MCF 10A (cell line): ENCODE data around the gene EOGT. TPM values are rescaled to one million over a fixed set of nuclear protein-coding genes. Genes with fewer than 3 reads are reported as not detected.

ENCODE experiments used
- BruUV-seq: library from RNA; stranded (reverse); fragments of 400-500 nt; replicated peaks from 2 replicates; lab custom pipeline; 2021; lab: Mats Ljungman, UMichigan
- CTCF ChIA-PET: fragments of 300-600 bp; sonication (Branson Sonifier 250); formaldehyde crosslinking; extraction: SDS; loops from one replicate; lab custom pipeline; 2021; ENCODE audit warnings: antibody characterized with exemption, inconsistent platforms; lab: Yijun Ruan, JAX
- POLR2A ChIA-PET: fragments of 300-600, 350-650 bp; sonication (Branson Sonifier 250); formaldehyde crosslinking; extraction: SDS; loops from one replicate; lab custom pipeline; 2020; ENCODE audit warnings: antibody characterized with exemption, inconsistent platforms; lab: Yijun Ruan, JAX
- DNase-seq: peaks from one replicate; pipeline ENCODE4 v3.0.0-alpha.2; 2018; ENCODE audit not compliant: unreplicated experiment
- H3K27ac Mint-ChIP-seq: one replicate; pipeline ENCODE4 v1.8.0; 2022; ENCODE audit warnings: mild to moderate bottlenecking, low read depth, mixed read lengths; ENCODE audit not compliant: unreplicated experiment
- H3K27me3 Mint-ChIP-seq: one replicate; pipeline ENCODE4 v1.8.0; 2022; ENCODE audit warnings: mixed read lengths; ENCODE audit not compliant: insufficient read depth, unreplicated experiment
- H3K36me3 Mint-ChIP-seq: one replicate; pipeline ENCODE4 v1.8.0; 2022; ENCODE audit warnings: mild to moderate bottlenecking, moderate library complexity, mixed read lengths; ENCODE audit not compliant: insufficient read depth, unreplicated experiment
- H3K4me1 Mint-ChIP-seq: one replicate; pipeline ENCODE4 v1.8.0; 2022; ENCODE audit warnings: mixed read lengths; ENCODE audit not compliant: insufficient read depth, unreplicated experiment
- H3K4me3 Mint-ChIP-seq: one replicate; pipeline ENCODE4 v1.8.0; 2022; ENCODE audit warnings: mild to moderate bottlenecking, moderate library complexity, mixed read lengths; ENCODE audit not compliant: unreplicated experiment
- H3K9me3 Mint-ChIP-seq: one replicate; pipeline ENCODE4 v1.8.0; 2022; ENCODE audit warnings: mixed read lengths; ENCODE audit not compliant: unreplicated experiment
- intact Hi-C: fragments of 100-400 bp; cut with micrococcal nuclease; formaldehyde crosslinking; loops from 2 replicates; pipeline ENCODE4 v1.14.1; 2022
- total RNA-seq: library from RNA; stranded (reverse); gene quantifications from 2 replicates; pipeline ENCODE4 v1.2.3, GENCODE V29; 2022
- TF ChIP-seq, protein P1 (sequence below): fragments of 200-600 bp; IDR thresholded peaks from one replicate; pipeline ENCODE4 v1.8.0; 2022; ENCODE audit warnings: antibody characterized with exemption, mild to moderate bottlenecking; ENCODE audit not compliant: unreplicated experiment

The EOGT gene
- total RNA-seq, 1 experiment from 2014 or later, result 40.9 TPM

DNA sequence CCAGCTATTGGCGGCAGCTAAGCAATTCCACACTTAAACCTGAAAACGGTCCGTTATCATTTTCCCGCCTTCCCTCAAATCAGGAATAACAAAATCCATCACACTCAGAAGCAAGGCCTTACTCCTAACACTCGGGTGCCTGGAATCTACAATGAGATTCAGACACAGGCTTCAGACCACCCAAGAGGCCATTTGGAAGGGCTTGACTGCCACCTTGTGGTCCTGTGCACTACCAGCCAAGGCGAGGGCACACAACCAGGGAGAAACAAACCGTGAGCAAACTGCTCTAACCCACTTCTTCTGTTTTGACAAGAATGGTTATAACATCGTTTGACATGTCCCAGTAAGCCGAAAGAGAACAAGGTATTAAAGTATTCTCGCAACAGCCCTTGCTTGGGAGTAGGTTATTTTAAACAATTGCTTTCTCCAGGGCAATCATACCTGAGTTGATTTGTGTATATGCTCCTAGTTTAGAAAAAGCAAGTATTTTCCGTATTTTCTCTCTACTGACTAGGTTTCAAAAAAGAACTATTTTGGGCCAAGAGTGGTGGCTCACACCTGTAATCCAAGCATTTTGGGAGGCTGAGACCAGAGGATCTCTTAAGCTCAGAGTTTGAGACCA is 41.0 kb downstream of the EOGT start:
- no peaks in the 10 kb centered on the region for H3K4me1 Mint-ChIP-seq
- ChIA-PET CTCF (interaction anchor here (0.6 to 1.4 kb wide), 7 partner anchors 8 to 89 kb away, joined by 3 to 4 read pairs (median 3); no protein-coding TSS in a partner anchor), POLR2A (no interaction called here)
- H3K9me3 Mint-ChIP-seq, result no peaks in the 10 kb centered on the region
- BruUV-seq, result no TSS peak
- no peak overlapping the region for H3K27ac Mint-ChIP-seq
- intact Hi-C loops, result no loop called here
- H3K36me3 Mint-ChIP-seq, result peaks cover 29% of the 10 kb centered on the region
- TF ChIP-seq, protein P1, sequence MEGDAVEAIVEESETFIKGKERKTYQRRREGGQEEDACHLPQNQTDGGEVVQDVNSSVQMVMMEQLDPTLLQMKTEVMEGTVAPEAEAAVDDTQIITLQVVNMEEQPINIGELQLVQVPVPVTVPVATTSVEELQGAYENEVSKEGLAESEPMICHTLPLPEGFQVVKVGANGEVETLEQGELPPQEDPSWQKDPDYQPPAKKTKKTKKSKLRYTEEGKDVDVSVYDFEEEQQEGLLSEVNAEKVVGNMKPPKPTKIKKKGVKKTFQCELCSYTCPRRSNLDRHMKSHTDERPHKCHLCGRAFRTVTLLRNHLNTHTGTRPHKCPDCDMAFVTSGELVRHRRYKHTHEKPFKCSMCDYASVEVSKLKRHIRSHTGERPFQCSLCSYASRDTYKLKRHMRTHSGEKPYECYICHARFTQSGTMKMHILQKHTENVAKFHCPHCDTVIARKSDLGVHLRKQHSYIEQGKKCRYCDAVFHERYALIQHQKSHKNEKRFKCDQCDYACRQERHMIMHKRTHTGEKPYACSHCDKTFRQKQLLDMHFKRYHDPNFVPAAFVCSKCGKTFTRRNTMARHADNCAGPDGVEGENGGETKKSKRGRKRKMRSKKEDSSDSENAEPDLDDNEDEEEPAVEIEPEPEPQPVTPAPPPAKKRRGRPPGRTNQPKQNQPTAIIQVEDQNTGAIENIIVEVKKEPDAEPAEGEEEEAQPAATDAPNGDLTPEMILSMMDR, result peak; percentile 66
- no peak overlapping the region for H3K4me3 Mint-ChIP-seq
- peaks cover 39% of the 10 kb centered on the region for H3K27me3 Mint-ChIP-seq
- DNase-seq, result peak; percentile 63

GRCh38 chr3:68964694-68965093 is 48.8 kb downstream of the EOGT start:
- CTCF ChIA-PET, result interaction anchor here (0.6 kb wide), 1 partner anchor 1851 kb away, joined by 3 read pairs; no protein-coding TSS in a partner anchor
- DNase-seq, result no peak
- Mint-ChIP-seq H3K27me3 (peaks cover 88% of the 10 kb centered on the region), H3K4me3 (no peak overlapping the region), H3K9me3 (no peaks in the 10 kb centered on the region), H3K4me1 (no peaks in the 10 kb centered on the region), H3K36me3 (no peaks in the 10 kb centered on the region), H3K27ac (no peak overlapping the region)
- TF ChIP-seq, protein P1, result no peak
- intact Hi-C loops, result no loop called here
- BruUV-seq, result no TSS peak
- POLR2A ChIA-PET, result no interaction called here

DNA sequence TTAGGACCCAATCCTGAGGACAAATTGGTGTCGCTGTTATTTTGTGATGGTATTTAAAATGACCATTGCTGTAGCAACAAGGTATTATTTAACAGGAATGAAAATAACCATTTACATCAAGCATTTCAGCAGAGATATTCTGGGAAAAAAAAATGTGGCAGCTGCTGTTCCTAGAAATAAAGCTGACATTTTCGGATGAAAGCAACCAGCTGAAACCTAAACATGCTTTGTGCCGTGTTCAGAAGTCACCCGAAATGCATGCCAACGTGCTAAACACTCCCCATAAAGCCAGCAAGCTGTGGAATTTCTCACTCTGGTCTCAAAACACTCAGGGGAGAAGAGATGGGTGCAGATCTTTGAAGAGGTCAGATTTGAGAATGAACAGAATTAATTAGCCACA is 49.6 kb downstream of the EOGT start:
- POLR2A ChIA-PET, result no interaction called here
- TF ChIP-seq, protein P1, result no peak
- H3K4me3 Mint-ChIP-seq, result no peak overlapping the region
- no peak overlapping the region for H3K27ac Mint-ChIP-seq
- H3K36me3 Mint-ChIP-seq, result no peaks in the 10 kb centered on the region
- H3K27me3 Mint-ChIP-seq, result peaks cover 88% of the 10 kb centered on the region
- CTCF ChIA-PET, result no interaction called here
- H3K4me1 Mint-ChIP-seq, result no peaks in the 10 kb centered on the region
- no peaks in the 10 kb centered on the region for H3K9me3 Mint-ChIP-seq
- intact Hi-C loops, result no loop called here
- BruUV-seq, result no TSS peak
- no peak for DNase-seq

DNA sequence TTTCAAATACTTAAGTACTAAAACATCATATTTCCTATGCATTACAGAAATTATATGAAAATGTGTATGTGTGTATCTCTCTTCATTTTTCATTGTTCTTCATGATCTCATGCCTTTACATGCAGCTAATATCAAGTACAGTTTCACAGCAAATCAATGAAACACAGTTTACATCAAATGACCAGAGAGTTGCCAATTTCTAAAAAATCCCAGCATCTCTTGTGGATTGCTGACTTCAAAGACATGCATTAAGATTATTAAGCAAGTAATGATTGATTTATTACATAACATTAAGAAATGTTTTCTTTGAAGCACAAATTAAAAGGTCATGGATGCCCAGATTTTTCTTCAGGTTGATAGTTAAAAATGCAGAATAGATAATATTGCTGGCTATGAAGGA is 50.1 kb downstream of the EOGT start:
- Mint-ChIP-seq H3K4me3 (no peak overlapping the region), H3K36me3 (no peaks in the 10 kb centered on the region), H3K9me3 (no peaks in the 10 kb centered on the region), H3K27me3 (peaks cover 88% of the 10 kb centered on the region), H3K4me1 (no peaks in the 10 kb centered on the region), H3K27ac (no peak overlapping the region)
- intact Hi-C loops, result no loop called here
- CTCF ChIA-PET, result no interaction called here
- BruUV-seq, result no TSS peak
- no peak for DNase-seq
- TF ChIP-seq, protein P1, result no peak
- POLR2A ChIA-PET, result no interaction called here
